Measurements from ENCODE around the gene NYAP1.

Gene NYAP1

DNA sequence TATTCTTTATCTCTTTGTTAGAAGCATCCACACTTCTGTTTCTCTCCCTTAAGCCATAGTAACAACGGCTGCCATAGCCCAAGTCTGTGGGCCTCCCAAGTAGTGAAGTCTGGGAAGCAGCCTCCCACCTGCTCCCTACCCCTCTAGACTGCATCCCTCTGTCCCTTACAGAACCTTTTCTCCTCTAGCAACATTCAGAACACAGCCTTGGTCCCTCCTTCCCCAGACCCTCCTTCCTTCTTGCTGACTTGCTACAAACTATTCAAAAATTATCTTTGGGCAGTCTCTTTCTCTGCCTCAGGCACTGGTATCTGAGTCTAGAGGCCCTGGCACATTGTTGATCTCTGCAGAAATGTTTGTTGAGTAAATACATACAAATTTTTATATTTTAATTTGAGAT lies 2.3 kb upstream of the NYAP1 start:
- TF ChIP-seq, protein P1, sequence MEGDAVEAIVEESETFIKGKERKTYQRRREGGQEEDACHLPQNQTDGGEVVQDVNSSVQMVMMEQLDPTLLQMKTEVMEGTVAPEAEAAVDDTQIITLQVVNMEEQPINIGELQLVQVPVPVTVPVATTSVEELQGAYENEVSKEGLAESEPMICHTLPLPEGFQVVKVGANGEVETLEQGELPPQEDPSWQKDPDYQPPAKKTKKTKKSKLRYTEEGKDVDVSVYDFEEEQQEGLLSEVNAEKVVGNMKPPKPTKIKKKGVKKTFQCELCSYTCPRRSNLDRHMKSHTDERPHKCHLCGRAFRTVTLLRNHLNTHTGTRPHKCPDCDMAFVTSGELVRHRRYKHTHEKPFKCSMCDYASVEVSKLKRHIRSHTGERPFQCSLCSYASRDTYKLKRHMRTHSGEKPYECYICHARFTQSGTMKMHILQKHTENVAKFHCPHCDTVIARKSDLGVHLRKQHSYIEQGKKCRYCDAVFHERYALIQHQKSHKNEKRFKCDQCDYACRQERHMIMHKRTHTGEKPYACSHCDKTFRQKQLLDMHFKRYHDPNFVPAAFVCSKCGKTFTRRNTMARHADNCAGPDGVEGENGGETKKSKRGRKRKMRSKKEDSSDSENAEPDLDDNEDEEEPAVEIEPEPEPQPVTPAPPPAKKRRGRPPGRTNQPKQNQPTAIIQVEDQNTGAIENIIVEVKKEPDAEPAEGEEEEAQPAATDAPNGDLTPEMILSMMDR (IDR thresholded peaks at IDR 0.05; ENCODE audit: borderline replicate concordance, insufficient read depth, low read depth, low read length), result no peak
- no peak overlapping the region for H3K4me3 ChIP-seq (ENCODE audit: low read depth, low read length)

DNA sequence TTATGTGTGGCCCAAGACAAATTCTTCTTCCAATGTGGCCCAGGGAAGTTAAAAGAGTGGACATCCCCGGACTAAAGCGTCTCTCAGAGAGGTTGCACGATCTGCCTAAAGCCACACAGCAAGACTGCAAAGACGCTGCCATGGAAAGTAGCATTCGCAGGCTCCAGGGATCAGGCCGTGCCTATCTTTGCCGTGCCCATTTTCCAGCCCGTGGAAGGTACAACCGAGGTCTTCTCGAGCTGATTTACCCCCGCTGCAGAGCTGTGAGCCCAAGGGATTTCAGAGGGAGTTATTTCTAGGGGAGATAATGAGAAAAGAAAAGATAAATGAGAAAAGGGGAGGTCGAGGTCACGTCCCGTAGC lies 1.0 kb upstream of the NYAP1 start:
- peak overlapping the region; percentile 56 for H3K4me3 ChIP-seq (ENCODE audit: low read depth, low read length)
- TF ChIP-seq, protein P1 (IDR thresholded peaks at IDR 0.05; ENCODE audit: borderline replicate concordance, insufficient read depth, low read depth, low read length), result no peak

DNA sequence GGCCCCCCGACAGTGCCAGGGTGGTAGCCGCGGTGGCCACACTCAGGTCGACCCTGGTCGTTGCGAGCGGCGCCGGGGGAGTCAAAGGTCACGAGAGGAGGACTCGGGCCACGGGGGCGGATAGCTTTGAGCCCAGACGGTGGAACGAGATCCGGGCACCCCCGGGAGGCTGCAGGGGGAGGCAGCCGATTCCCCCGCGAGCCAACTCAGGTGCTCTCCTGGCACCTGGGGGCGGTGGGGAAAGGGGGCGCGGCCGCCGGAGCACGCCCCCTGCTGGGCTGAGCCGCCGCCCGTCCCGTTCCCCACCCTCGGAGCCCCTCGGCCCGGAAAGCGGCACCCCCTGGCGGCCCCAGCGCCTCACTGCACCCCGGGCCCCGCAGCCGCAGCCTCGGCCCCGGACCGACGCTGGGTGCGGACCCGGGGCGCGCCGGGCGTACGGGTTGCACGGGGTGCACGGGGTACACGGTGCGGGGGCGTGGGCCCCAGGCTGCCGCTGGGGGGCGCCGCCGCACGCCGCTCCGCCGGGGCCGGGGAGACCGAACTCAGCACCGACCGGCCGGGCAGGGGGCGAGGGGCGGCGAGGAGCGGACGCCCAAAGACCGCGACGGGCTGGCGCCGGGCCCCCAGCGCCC lies 521 bp upstream of the NYAP1 start:
- H3K4me3 ChIP-seq (ENCODE audit: low read depth, low read length), result peak overlapping the region; percentile 56
- TF ChIP-seq, protein P1 (IDR thresholded peaks at IDR 0.05; ENCODE audit: borderline replicate concordance, insufficient read depth, low read depth, low read length), result peak; percentile 97

DNA sequence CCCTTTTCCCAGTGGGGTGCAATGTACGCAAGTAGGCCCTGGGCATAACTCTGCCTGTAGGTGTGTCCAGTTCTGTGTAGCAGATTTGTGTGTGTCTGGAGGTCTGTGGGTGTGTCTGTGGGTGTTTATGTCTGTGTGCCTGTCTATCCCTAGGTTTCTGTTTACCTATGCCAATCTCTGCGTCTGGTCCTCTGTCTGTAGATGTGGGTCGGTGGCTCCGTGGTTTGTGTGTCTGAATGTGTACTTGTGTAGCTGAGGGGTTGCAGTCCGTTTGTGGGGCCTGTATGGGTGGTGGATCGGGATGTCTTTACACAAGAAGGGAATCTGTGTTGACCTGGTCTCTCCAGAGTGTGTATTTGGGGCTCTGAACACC lies 932 bp downstream of the NYAP1 start:
- TF ChIP-seq, protein P1 (IDR thresholded peaks at IDR 0.05; ENCODE audit: borderline replicate concordance, insufficient read depth, low read depth, low read length), result no peak
- no peak overlapping the region for H3K4me3 ChIP-seq (ENCODE audit: low read depth, low read length)

DNA sequence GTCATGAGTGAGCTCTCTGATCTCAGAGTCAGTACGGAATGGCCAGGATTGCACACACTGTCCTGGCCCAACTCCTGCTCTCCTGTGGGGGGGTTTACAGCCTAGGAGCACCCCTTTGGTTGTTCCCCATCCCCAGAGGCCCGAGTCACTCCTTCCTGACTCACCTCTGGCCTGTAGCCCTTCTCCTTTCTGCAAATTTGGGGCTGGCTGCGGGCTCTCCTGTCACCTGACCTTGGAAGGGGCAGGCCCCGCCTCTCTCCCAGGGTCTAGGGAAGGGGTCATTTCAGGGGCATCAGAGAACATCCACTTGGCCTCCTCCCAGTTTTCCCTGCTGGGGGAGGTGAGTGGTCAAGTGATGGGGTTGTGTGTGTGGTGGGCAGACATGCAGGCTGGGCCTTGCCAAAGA lies 1.7 kb downstream of the NYAP1 start:
- H3K4me3 ChIP-seq (ENCODE audit: low read depth, low read length), result no peak overlapping the region
- TF ChIP-seq, protein P1 (IDR thresholded peaks at IDR 0.05; ENCODE audit: borderline replicate concordance, insufficient read depth, low read depth, low read length), result no peak

DNA sequence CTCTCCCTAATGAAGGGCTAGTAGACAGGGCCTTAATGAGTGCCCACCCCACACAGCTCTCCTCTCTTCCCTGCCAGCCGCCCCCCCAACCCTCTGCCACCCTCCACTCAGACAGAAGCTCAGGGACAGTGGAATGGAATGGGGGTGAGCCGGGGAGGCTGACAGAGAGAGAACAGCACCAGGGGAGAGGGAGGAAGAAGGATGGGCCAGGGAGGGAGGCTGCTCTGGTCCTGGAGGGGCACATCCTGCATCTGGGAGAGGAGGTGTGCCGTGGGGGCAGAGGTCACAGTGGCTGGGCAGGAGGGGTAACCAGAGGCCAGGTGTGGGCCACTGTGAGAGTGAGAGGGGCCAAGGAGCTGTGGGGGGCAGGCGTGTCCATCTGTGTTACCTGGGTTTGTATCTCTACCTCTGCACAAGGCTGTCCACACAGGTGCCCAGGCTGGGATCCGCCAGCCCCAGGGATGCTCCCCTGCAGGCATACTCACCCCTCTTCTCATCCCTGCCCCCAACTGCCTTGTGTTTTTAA lies 2.4 kb downstream of the NYAP1 start:
- TF ChIP-seq, protein P1 (IDR thresholded peaks at IDR 0.05; ENCODE audit: borderline replicate concordance, insufficient read depth, low read depth, low read length), result no peak
- H3K4me3 ChIP-seq (ENCODE audit: low read depth, low read length), result no peak overlapping the region

DNA sequence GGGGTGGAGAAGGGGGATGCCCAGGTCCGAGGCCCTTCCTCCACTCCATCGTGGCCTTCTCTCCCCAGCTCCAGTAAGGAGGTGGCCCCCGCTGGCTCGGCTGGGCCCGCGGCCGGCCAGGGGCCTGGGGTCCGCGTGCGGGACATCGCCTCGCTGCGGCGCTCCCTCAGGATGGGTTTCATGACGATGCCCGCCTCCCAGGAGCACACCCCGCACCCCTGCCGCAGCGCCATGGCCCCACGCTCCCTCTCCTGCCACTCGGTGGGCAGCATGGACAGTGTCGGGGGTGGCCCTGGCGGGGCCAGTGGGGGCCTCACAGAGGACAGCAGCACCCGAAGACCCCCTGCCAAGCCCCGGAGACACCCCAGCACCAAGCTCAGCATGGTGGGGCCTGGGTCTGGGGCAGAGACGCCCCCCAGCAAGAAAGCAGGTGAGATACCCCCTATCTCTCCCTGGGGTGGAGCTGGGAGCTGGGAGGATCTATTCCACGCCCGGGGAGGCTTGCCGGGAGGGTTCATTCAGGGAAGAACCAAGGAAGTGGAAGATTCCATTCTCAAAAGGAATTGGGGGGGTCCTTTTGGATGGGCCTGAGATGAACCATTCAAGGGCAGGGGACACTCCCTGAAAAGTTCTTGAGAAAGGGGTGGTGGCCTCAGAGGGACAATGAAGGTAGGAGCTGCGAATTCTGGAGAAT lies 3.2 kb downstream of the NYAP1 start:
- H3K4me3 ChIP-seq (ENCODE audit: low read depth, low read length), result no peak overlapping the region
- TF ChIP-seq, protein P1 (IDR thresholded peaks at IDR 0.05; ENCODE audit: borderline replicate concordance, insufficient read depth, low read depth, low read length), result no peak

Measured in GM12875 (cell line).